Fibroblast of lung (primary cell): Measurements from ENCODE around the gene SKIC8. TPM values are rescaled to one million over a fixed set of nuclear protein-coding genes. Genes with fewer than 3 reads are reported as not detected.

Experiments
- DNase-seq, 2 donors: peaks; one replicate each; pipeline versions ENCODE4 v3.0.0 to v3.0.0-alpha.2; 2010; ENCODE audit warnings: low read depth in 2 of 2
- H2AFZ ChIP-seq: 2 replicates; pipeline ENCODE4 v1.5.1; 2012; ENCODE audit warnings: low read length, control low read depth, inconsistent platforms
- H3K27ac ChIP-seq: 2 replicates; pipeline ENCODE4 v1.5.1; 2011; ENCODE audit warnings: low read length, control low read depth; ENCODE audit not compliant: insufficient read depth
- H3K27me3 ChIP-seq: 2 replicates; pipeline ENCODE4 v1.5.1; 2011; ENCODE audit warnings: mild to moderate bottlenecking, low read length; ENCODE audit not compliant: control insufficient read depth, insufficient read depth
- H3K36me3 ChIP-seq: 2 replicates; pipeline ENCODE4 v1.5.1; 2011; ENCODE audit warnings: low read length; ENCODE audit not compliant: control insufficient read depth, insufficient read depth
- H3K4me1 ChIP-seq: 2 replicates; pipeline ENCODE4 v1.5.1; 2011; ENCODE audit warnings: low read length; ENCODE audit not compliant: control insufficient read depth, insufficient read depth; ENCODE audit errors: extremely low read depth
- H3K4me2 ChIP-seq: 2 replicates; pipeline ENCODE4 v1.5.1; 2011; ENCODE audit warnings: low read length, control low read depth; ENCODE audit not compliant: insufficient read depth; ENCODE audit errors: extremely low read depth
- H3K4me3 ChIP-seq, 4 experiments: fragments of 200-600 bp in 1 of 4; sonication (generic) in 1 of 4; replicated peaks in 1 of 4; 2 replicates each; pipeline ENCODE4 v1.5.1; 2011 to 2016; ENCODE audit warnings: low read length in 4 of 4, low read depth in 3 of 4, mild to moderate bottlenecking in 3 of 4, control low read depth in 2 of 4, inconsistent platforms in 1 of 4, mixed read lengths in 1 of 4; ENCODE audit not compliant: insufficient read depth in 1 of 4; ENCODE audit errors: control extremely low read depth in 1 of 4
- H3K79me2 ChIP-seq: 2 replicates; pipeline ENCODE4 v1.5.1; 2012; ENCODE audit warnings: mild to moderate bottlenecking, low read length, inconsistent platforms; ENCODE audit not compliant: control insufficient read depth, insufficient read depth
- H3K9ac ChIP-seq: 2 replicates; pipeline ENCODE4 v1.5.1; 2011; ENCODE audit warnings: mild to moderate bottlenecking, low read length, control low read depth; ENCODE audit not compliant: insufficient read depth
- H3K9me3 ChIP-seq: 2 replicates; pipeline ENCODE4 v1.5.1; 2012; ENCODE audit warnings: low read depth, low read length; ENCODE audit not compliant: control insufficient read depth, insufficient read depth
- H4K20me1 ChIP-seq: 2 replicates; pipeline ENCODE4 v1.5.1; 2011; ENCODE audit warnings: low read length; ENCODE audit not compliant: control insufficient read depth, insufficient read depth; ENCODE audit errors: extremely low read depth
- CTCF ChIP-seq, 2 donors: IDR thresholded peaks in 1 of 2; conservative IDR thresholded peaks in 1 of 2; 1 replicate in 1 of 2; 2 replicates in 1 of 2; pipeline ENCODE4 v1.5.1; 2011 to 2012; ENCODE audit warnings: low read length in 2 of 2, control low read depth in 1 of 2, inconsistent platforms in 1 of 2, low read depth in 1 of 2, mild to moderate bottlenecking in 1 of 2
- EZH2 ChIP-seq: IDR thresholded peaks from 2 replicates; pipeline ENCODE4 v1.5.1; 2012; ENCODE audit warnings: low read length, control low read depth, mild to moderate bottlenecking; ENCODE audit errors: missing control alignments
- polyA plus RNA-seq, 2 donors: library from polyadenylated mRNA; depleted of rRNA in 1 of 2; stranded (reverse) in 1 of 2; unstranded in 1 of 2; fragments of >200 nt; gene quantifications; 2 replicates each; pipeline ENCODE4 v1.2.1, GENCODE V29; 2011 to 2012; ENCODE audit warnings: missing spikeins in 1 of 2
- total RNA-seq: library from RNA; depleted of rRNA; stranded (reverse); fragments of >200 nt; gene quantifications from 2 replicates; pipeline ENCODE4 v1.2.1, GENCODE V29; 2014

SKIC8 gene
- total and polyA plus RNA-seq, 2 donors (not counting 1 experiment from before 2014, with no cell fraction given): 47.1 to 82.2 TPM

- H4K20me1 ChIP-seq: no peaks in the 10 kb centered on the region
- H3K4me1 ChIP-seq: no peaks in the 10 kb centered on the region
- DNase-seq: no peak
- TF ChIP-seq CTCF (conservative IDR thresholded peaks at IDR 0.05 in 1 of 2, IDR thresholded peaks at IDR 0.05 in 1 of 2; ENCODE audit: low read depth in 1 of 2, low read length in 2 of 2) (no peak), EZH2 (no peak)
- no peak overlapping the region for H3K4me3 ChIP-seq
- no peak overlapping the region for H3K9ac ChIP-seq
- H2AFZ ChIP-seq: no peak overlapping the region
- H3K9me3 ChIP-seq: no peaks in the 10 kb centered on the region
- no peak overlapping the region for H3K27ac ChIP-seq
- H3K27me3 ChIP-seq: peaks cover 3% of the 10 kb centered on the region
- H3K36me3 ChIP-seq: no peaks in the 10 kb centered on the region
- H3K4me2 ChIP-seq: no peak overlapping the region
- no peaks in the 10 kb centered on the region for H3K79me2 ChIP-seq
Observed at GRCh38 chr15:78239811-78240210, 59.6 kb downstream of the SKIC8 start.

GRCh38 chr15:78237146-78237545, 62.3 kb downstream of the SKIC8 start:
- Histone ChIP-seq H3K79me2 (no peaks in the 10 kb centered on the region), H3K9me3 (no peaks in the 10 kb centered on the region)
- DNase-seq: no peak

GRCh38 chr15:78236491-78236890, 62.9 kb downstream of the SKIC8 start:
- Histone ChIP-seq H3K27me3 (peaks cover 3% of the 10 kb centered on the region), H3K36me3 (no peaks in the 10 kb centered on the region), H3K9ac (no peak overlapping the region), H3K9me3 (no peaks in the 10 kb centered on the region), H3K4me2 (no peak overlapping the region), H4K20me1 (no peaks in the 10 kb centered on the region), H2AFZ (no peak overlapping the region), H3K4me3 (no peak overlapping the region), H3K79me2 (no peaks in the 10 kb centered on the region), H3K4me1 (no peaks in the 10 kb centered on the region), H3K27ac (no peak overlapping the region)
- no peak for DNase-seq
- TF ChIP-seq CTCF (conservative IDR thresholded peaks at IDR 0.05 in 1 of 2, IDR thresholded peaks at IDR 0.05 in 1 of 2; ENCODE audit: low read depth in 1 of 2, low read length in 2 of 2): no peak
- no peak for TF ChIP-seq EZH2

More at GRCh38 chr15:78237146-78237545, 62.3 kb downstream of the SKIC8 start:
- Histone ChIP-seq H3K4me1 (no peaks in the 10 kb centered on the region), H3K36me3 (no peaks in the 10 kb centered on the region), H2AFZ (no peak overlapping the region), H3K4me3 (no peak overlapping the region), H4K20me1 (no peaks in the 10 kb centered on the region), H3K27ac (no peak overlapping the region), H3K9ac (no peak overlapping the region), H3K4me2 (no peak overlapping the region), H3K27me3 (peaks cover 3% of the 10 kb centered on the region)
- TF ChIP-seq EZH2 (no peak), CTCF (conservative IDR thresholded peaks at IDR 0.05 in 1 of 2, IDR thresholded peaks at IDR 0.05 in 1 of 2; ENCODE audit: low read depth in 1 of 2, low read length in 2 of 2) (no peak)
